HCT116 (cell line): ENCODE measurements around the gene POU1F1. TPM values are rescaled to one million over a fixed set of nuclear protein-coding genes. Genes with fewer than 3 reads are reported as not detected.
"Not testable (repeated sequence)": the region's sequence is repeated elsewhere in the genome, so short reads cannot be mapped to it uniquely, and the experiment has no call there.

Source experiments
- ATAC-seq: fragments of 200-7000 bp; cut with Tn5 transposase; 2 replicates; pipeline ENCODE4 v1.9.1; 2020; ENCODE audit warnings: mild to moderate bottlenecking, moderate library complexity
- BruUV-seq: library from RNA; stranded (reverse); fragments of 400-500 nt; replicated peaks from 2 replicates; lab custom pipeline; 2021; lab: Mats Ljungman, UMichigan
- CTCF ChIA-PET: fragments of 300-600 bp; sonication (Branson Sonifier 250); formaldehyde crosslinking; loops from one replicate; lab custom pipeline; 2021; ENCODE audit warnings: antibody characterized with exemption; lab: Charles Lee
- POLR2A ChIA-PET: fragments of 300-600, 350-600 bp; sonication (Branson Sonifier 250); formaldehyde crosslinking; loops from one replicate; lab custom pipeline; 2021; ENCODE audit warnings: antibody characterized with exemption; lab: Charles Lee
- RAD21 ChIA-PET, 2 experiments: fragments of 300-600 bp; sonication (Branson Sonifier 250); formaldehyde crosslinking; loops; one replicate each; lab custom pipeline; 2023; ENCODE audit warnings: low total read pairs in 2 of 2; ENCODE audit not compliant: uncharacterized antibody in 2 of 2, unreplicated experiment in 2 of 2, low non-redundant PET in 1 of 2; lab: Charles Lee
- DNase-seq: peaks from one replicate; pipeline ENCODE4 v3.0.0-alpha.2; 2010; ENCODE audit warnings: low read depth, low spot score
- H2AFZ ChIP-seq: fragments of 200-600 bp; shearing (Covaris generic), sonication (generic); 2 replicates; pipeline ENCODE4 v1.6.1; 2017; ENCODE audit warnings: low read depth, mixed run types, mixed read lengths, antibody characterized with exemption, low read length; ENCODE audit not compliant: poor library complexity, severe bottlenecking
- H3K27ac ChIP-seq: 2 replicates; pipeline ENCODE4 v1.5.1; 2012; ENCODE audit warnings: low read depth, low read length
- H3K27me3 ChIP-seq: fragments of 200-600 bp; sonication (generic); 2 replicates; pipeline ENCODE4 v1.6.1; 2016; ENCODE audit warnings: mixed run types, low read length, mixed read lengths; ENCODE audit not compliant: insufficient read depth
- H3K36me3 ChIP-seq, 2 experiments: fragments of 200-500 bp in 1 of 2; fragments of 200-600 bp in 1 of 2; sonication (Bioruptor generic) in 1 of 2; sonication (generic) in 1 of 2; 2 replicates each; pipeline versions ENCODE4 v1.5.1 to v1.6.1; 2014 to 2016; ENCODE audit warnings: low read length in 2 of 2, inconsistent platforms in 1 of 2, mixed read lengths in 1 of 2, mixed run types in 1 of 2; ENCODE audit not compliant: insufficient read depth in 2 of 2, control insufficient read depth in 1 of 2
- H3K4me1 ChIP-seq, 2 experiments: fragments of 200-600 bp in 1 of 2; sonication (generic) in 1 of 2; 2 replicates each; pipeline versions ENCODE4 v1.5.1 to v1.6.1; 2012 to 2017; ENCODE audit warnings: low read length in 2 of 2, inconsistent platforms in 1 of 2, mild to moderate bottlenecking in 1 of 2, mixed read lengths in 1 of 2, mixed run types in 1 of 2, moderate library complexity in 1 of 2; ENCODE audit not compliant: insufficient read depth in 2 of 2, control insufficient read depth in 1 of 2
- H3K4me2 ChIP-seq: fragments of 200-600 bp; sonication (generic); 2 replicates; pipeline ENCODE4 v1.6.1; 2017; ENCODE audit warnings: mixed run types, low read length, mixed read lengths
- H3K4me3 ChIP-seq, 2 experiments: fragments of 200-600 bp in 1 of 2; sonication (generic) in 1 of 2; replicated peaks in 1 of 2; 2 replicates each; pipeline ENCODE4 v1.5.1; 2011 to 2016; ENCODE audit warnings: low read length in 2 of 2, control low read depth in 1 of 2, low read depth in 1 of 2, mild to moderate bottlenecking in 1 of 2, mixed read lengths in 1 of 2, mixed run types in 1 of 2
- H3K79me2 ChIP-seq: fragments of 200-600 bp; sonication (generic); 2 replicates; pipeline ENCODE4 v1.6.1; 2017; ENCODE audit warnings: mild to moderate bottlenecking, mixed run types, low read length, moderate library complexity, mixed read lengths; ENCODE audit not compliant: insufficient read depth
- H3K9ac ChIP-seq: fragments of 200-600 bp; sonication (generic); 2 replicates; pipeline ENCODE4 v1.6.1; 2016; ENCODE audit warnings: low read length, mixed read lengths
- H3K9me2 ChIP-seq: fragments of 200-600 bp; sonication (generic), shearing (Covaris generic); 2 replicates; pipeline ENCODE4 v1.6.1; 2017; ENCODE audit warnings: mixed run types, mild to moderate bottlenecking, moderate library complexity; ENCODE audit not compliant: insufficient read depth
- H3K9me3 ChIP-seq, 2 experiments: fragments of 200-500 bp in 1 of 2; fragments of 200-600 bp in 1 of 2; sonication (Bioruptor generic) in 1 of 2; sonication (generic) in 1 of 2; 2 replicates each; pipeline ENCODE4 v1.6.1; 2014 to 2017; ENCODE audit warnings: low read length in 2 of 2, mixed read lengths in 2 of 2, inconsistent platforms in 1 of 2, low read depth in 1 of 2, mild to moderate bottlenecking in 1 of 2, mixed run types in 1 of 2, moderate library complexity in 1 of 2; ENCODE audit not compliant: control insufficient read depth in 1 of 2, insufficient read depth in 1 of 2
- H4K20me1 ChIP-seq: fragments of 200-600 bp; sonication (generic), shearing (Covaris generic); 2 replicates; pipeline ENCODE4 v1.6.1; 2017; ENCODE audit warnings: mixed run types, mild to moderate bottlenecking, moderate library complexity; ENCODE audit not compliant: insufficient read depth
- ATF3 ChIP-seq: IDR thresholded peaks from 2 replicates; pipeline ENCODE4 v1.6.1; 2012
- CBX3 ChIP-seq: IDR thresholded peaks from 2 replicates; pipeline ENCODE4 v1.6.1; 2012; ENCODE audit warnings: low read depth
- EGR1 ChIP-seq: IDR thresholded peaks from 2 replicates; pipeline ENCODE4 v1.6.1; 2012; ENCODE audit warnings: low read depth
- ELF1 ChIP-seq: IDR thresholded peaks from 2 replicates; pipeline ENCODE4 v1.6.1; 2012; ENCODE audit warnings: low read depth, borderline replicate concordance
- EZH2 ChIP-seq: fragments of 200-600 bp; sonication (generic); IDR thresholded peaks from 2 replicates; pipeline ENCODE4 v1.6.1; 2017; ENCODE audit warnings: antibody characterized with exemption, mixed run types
- EZH2phosphoT487 ChIP-seq: fragments of 200-600 bp; IDR thresholded peaks from 2 replicates; pipeline ENCODE4 v1.6.1; 2018; ENCODE audit warnings: antibody characterized with exemption, borderline replicate concordance
- FOSL1 ChIP-seq: IDR thresholded peaks from 2 replicates; pipeline ENCODE4 v1.6.1; 2012; ENCODE audit warnings: low read depth
- JUND ChIP-seq: IDR thresholded peaks from 2 replicates; pipeline ENCODE4 v1.6.1; 2012
- POLR2A ChIP-seq: IDR thresholded peaks from 2 replicates; pipeline ENCODE4 v1.7.0; 2011; ENCODE audit warnings: borderline replicate concordance; ENCODE audit not compliant: insufficient read depth, insufficient read length; ENCODE audit errors: extremely low read depth
- REST ChIP-seq: IDR thresholded peaks from 2 replicates; pipeline ENCODE4 v1.6.1; 2012; ENCODE audit warnings: low read depth
- SIN3A ChIP-seq: IDR thresholded peaks from 2 replicates; pipeline ENCODE4 v1.6.1; 2012; ENCODE audit warnings: low read depth
- SRF ChIP-seq: IDR thresholded peaks from 2 replicates; pipeline ENCODE4 v1.6.1; 2012; ENCODE audit warnings: low read depth
- TCF7L2 ChIP-seq: IDR thresholded peaks from 2 replicates; pipeline ENCODE4 v1.7.0; 2011; ENCODE audit warnings: borderline replicate concordance, inconsistent platforms; ENCODE audit not compliant: insufficient read depth, insufficient read length; ENCODE audit errors: extremely low read depth
- YY1 ChIP-seq: IDR thresholded peaks from 2 replicates; pipeline ENCODE4 v1.6.1; 2011; ENCODE audit warnings: low read length, low read depth, moderate library complexity, mild to moderate bottlenecking; ENCODE audit not compliant: insufficient replicate concordance; ENCODE audit errors: extremely low read depth
- intact Hi-C: fragments of 100-400 bp; cut with micrococcal nuclease; formaldehyde crosslinking; loops from 2 replicates; pipeline ENCODE4 v1.10.0; 2022
- total RNA-seq: library from RNA; stranded (reverse); gene quantifications from one replicate; pipeline ENCODE4 v1.2.1, GENCODE V29; 2021; ENCODE audit not compliant: unreplicated experiment
- TF ChIP-seq, protein P1 (sequence below): IDR thresholded peaks from 2 replicates; pipeline ENCODE4 v1.6.1; 2012
- TF ChIP-seq, protein P2 (sequence below), 3 experiments: fragments of 200-600 bp in 1 of 3; sonication (generic) in 1 of 3; IDR thresholded peaks in 2 of 3; conservative IDR thresholded peaks in 1 of 3; 2 replicates each; pipeline ENCODE4 v1.5.1; 2012 to 2017; ENCODE audit warnings: low read depth in 2 of 3, low read length in 2 of 3, antibody characterized with exemption in 1 of 3, borderline replicate concordance in 1 of 3, control low read depth in 1 of 3, mild to moderate bottlenecking in 1 of 3, mixed read lengths in 1 of 3, mixed run types in 1 of 3, moderate library complexity in 1 of 3; ENCODE audit not compliant: insufficient read depth in 1 of 3

The POU1F1 gene
- total RNA-seq, 1 experiment from 2014 or later = not detected

GRCh38 chr3:87305517-87305916 is 29.1 kb upstream of the POU1F1 start:
- ChIA-PET CTCF (interaction anchor here (0.9 kb wide), 1 partner anchor 700 kb away, joined by 3 read pairs; no protein-coding TSS in a partner anchor), POLR2A (no interaction called here), RAD21 (no interaction called here)
- H3K9me2 ChIP-seq = no peaks in the 10 kb centered on the region
- H3K4me1 ChIP-seq = peaks cover 2 to 11% of the 10 kb centered on the region in 2 experiments; a peak in 2 of 4 replicates
- intact Hi-C loops = no loop called here
- no peak overlapping the region for H3K4me3 ChIP-seq
- ATAC-seq (no peak), DNase-seq (no peak)
- H3K27ac ChIP-seq = no peak overlapping the region
- H3K27me3 ChIP-seq = no peaks in the 10 kb centered on the region
- no peaks in the 10 kb centered on the region for H3K36me3 ChIP-seq
- no peaks in the 10 kb centered on the region for H3K9me3 ChIP-seq
- H3K79me2 ChIP-seq = no peaks in the 10 kb centered on the region
- H3K9ac ChIP-seq = no peak overlapping the region
- TF ChIP-seq EZH2 (no peak), ATF3 (no peak), TCF7L2 (no peak), SRF (no peak), EGR1 (no peak), ELF1 (no peak), JUND (no peak), POLR2A (no peak), EZH2phosphoT487 (no peak), YY1 (no peak), CBX3 (no peak), FOSL1 (no peak), SIN3A (no peak), REST (no peak)
- TF ChIP-seq, protein P1, sequence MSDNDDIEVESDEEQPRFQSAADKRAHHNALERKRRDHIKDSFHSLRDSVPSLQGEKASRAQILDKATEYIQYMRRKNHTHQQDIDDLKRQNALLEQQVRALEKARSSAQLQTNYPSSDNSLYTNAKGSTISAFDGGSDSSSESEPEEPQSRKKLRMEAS = no peak
- TF ChIP-seq, protein P2, sequence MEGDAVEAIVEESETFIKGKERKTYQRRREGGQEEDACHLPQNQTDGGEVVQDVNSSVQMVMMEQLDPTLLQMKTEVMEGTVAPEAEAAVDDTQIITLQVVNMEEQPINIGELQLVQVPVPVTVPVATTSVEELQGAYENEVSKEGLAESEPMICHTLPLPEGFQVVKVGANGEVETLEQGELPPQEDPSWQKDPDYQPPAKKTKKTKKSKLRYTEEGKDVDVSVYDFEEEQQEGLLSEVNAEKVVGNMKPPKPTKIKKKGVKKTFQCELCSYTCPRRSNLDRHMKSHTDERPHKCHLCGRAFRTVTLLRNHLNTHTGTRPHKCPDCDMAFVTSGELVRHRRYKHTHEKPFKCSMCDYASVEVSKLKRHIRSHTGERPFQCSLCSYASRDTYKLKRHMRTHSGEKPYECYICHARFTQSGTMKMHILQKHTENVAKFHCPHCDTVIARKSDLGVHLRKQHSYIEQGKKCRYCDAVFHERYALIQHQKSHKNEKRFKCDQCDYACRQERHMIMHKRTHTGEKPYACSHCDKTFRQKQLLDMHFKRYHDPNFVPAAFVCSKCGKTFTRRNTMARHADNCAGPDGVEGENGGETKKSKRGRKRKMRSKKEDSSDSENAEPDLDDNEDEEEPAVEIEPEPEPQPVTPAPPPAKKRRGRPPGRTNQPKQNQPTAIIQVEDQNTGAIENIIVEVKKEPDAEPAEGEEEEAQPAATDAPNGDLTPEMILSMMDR (IDR thresholded peaks at IDR 0.05 in 2 of 3, conservative IDR thresholded peaks at IDR 0.05 in 1 of 3; ENCODE audit: borderline replicate concordance in 1 of 3, insufficient read depth in 1 of 3, low read depth in 2 of 3, low read length in 2 of 3) = no peak
- no TSS peak for BruUV-seq
- no peak overlapping the region for H3K4me2 ChIP-seq
- H2AFZ ChIP-seq = no peak overlapping the region
- H4K20me1 ChIP-seq = no peaks in the 10 kb centered on the region

DNA sequence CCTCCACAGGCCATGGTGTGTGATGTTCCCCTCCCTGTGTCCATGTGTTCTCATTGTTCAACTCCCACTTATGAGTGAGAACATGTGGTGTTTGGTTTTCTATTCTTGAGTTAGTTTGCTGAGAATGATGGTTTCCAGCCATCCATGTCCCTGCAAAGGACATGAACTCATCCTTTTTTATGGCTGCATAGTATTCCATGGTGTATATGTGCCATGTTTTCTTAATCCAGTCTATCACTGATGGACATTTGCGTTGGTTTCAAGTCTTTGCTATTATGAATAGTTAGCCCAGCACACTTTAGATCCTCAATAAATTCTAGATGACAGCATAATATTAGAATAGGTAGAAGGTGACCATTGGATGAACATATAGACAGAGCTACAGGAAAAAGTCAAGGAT is 28.6 kb upstream of the POU1F1 start:
- H3K79me2 ChIP-seq, intact Hi-C loops, H3K27ac ChIP-seq, H2AFZ ChIP-seq, ATAC-seq, H3K4me2 ChIP-seq, H3K9me2 ChIP-seq, DNase-seq, H3K9me3 ChIP-seq, H3K27me3 ChIP-seq, H3K9ac ChIP-seq, H4K20me1 ChIP-seq, RAD21 ChIA-PET, H3K36me3 ChIP-seq, H3K4me1 ChIP-seq, BruUV-seq, POLR2A ChIA-PET, H3K4me3 ChIP-seq: not testable (repeated sequence)
- CTCF ChIA-PET = interaction anchor here (0.9 kb wide), 1 partner anchor 700 kb away, joined by 3 read pairs; no protein-coding TSS in a partner anchor
